AG10803 (cell line): ENCODE measurements around the gene PPP2R3A.

Experiments
- DNase-seq: peaks from one replicate; pipeline ENCODE4 v3.0.0; 2010; ENCODE audit warnings: low read depth
- H3K4me3 ChIP-seq: 2 replicates; pipeline ENCODE4 v1.5.1; 2011; ENCODE audit warnings: mild to moderate bottlenecking, low read length, control low read depth
- TF ChIP-seq, protein P1 (sequence below): conservative IDR thresholded peaks from 2 replicates; pipeline ENCODE4 v1.5.1; 2011; ENCODE audit warnings: mild to moderate bottlenecking, low read length, control low read depth, inconsistent platforms

Gene PPP2R3A

GRCh38 chr3:135950941-135951340 lies 14.6 kb upstream of the PPP2R3A start:
- no peak overlapping the region for H3K4me3 ChIP-seq
- DNase-seq: no peak
- TF ChIP-seq, protein P1, sequence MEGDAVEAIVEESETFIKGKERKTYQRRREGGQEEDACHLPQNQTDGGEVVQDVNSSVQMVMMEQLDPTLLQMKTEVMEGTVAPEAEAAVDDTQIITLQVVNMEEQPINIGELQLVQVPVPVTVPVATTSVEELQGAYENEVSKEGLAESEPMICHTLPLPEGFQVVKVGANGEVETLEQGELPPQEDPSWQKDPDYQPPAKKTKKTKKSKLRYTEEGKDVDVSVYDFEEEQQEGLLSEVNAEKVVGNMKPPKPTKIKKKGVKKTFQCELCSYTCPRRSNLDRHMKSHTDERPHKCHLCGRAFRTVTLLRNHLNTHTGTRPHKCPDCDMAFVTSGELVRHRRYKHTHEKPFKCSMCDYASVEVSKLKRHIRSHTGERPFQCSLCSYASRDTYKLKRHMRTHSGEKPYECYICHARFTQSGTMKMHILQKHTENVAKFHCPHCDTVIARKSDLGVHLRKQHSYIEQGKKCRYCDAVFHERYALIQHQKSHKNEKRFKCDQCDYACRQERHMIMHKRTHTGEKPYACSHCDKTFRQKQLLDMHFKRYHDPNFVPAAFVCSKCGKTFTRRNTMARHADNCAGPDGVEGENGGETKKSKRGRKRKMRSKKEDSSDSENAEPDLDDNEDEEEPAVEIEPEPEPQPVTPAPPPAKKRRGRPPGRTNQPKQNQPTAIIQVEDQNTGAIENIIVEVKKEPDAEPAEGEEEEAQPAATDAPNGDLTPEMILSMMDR: no peak

GRCh38 chr3:135964160-135964955 lies 1.2 kb upstream of the PPP2R3A start:
- TF ChIP-seq, protein P1: no peak
- H3K4me3 ChIP-seq: no peak overlapping the region

DNA sequence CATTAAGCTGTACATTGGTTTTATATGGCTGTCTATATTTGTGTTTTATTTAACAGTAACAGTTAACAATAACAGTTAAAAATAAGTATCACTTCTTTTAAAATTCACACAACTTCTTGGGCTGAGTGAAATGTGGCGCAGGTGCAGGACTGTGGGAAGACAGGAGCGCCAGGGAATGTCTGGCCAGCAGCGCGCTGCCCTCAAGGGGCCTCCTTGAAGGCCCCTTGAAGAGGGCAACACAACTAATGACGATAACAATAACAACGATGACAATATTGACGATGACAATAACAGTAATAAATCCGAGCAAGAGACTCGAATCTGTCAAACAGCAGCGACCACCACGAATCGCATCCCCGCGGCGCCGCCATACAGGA lies 411 bp upstream of the PPP2R3A start:
- TF ChIP-seq, protein P1: no peak; the same call in 1 of the 2 replicates
- peak overlapping the region; percentile 58 for H3K4me3 ChIP-seq
- no peak for DNase-seq

More at GRCh38 chr3:135964160-135964955, 1.2 kb upstream of the PPP2R3A start:
- DNase-seq: no peak

- H3K4me3 ChIP-seq: peak overlapping the region; percentile 80
- TF ChIP-seq, protein P1: no peak
- DNase-seq: no peak
Observed at GRCh38 chr3:135966271-135966961, 888 bp downstream of the PPP2R3A start.

DNA sequence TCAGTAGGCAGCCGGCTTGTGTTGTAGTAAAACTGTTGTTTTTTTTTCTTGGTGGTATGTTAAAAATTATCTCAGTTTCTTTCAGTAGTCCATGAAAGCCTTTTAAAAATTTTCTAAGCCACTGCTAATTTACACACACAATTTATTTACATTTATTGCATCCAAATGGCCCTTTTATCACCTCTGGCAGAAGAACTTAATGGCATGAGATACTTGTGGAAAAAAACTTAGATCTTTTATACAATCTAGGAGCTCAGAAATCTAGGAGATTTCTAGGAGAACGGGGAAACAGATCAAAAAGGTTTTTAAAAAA lies 1.4 kb downstream of the PPP2R3A start:
- H3K4me3 ChIP-seq: peak overlapping the region; percentile 80
- TF ChIP-seq, protein P1: no peak
- no peak for DNase-seq

DNA sequence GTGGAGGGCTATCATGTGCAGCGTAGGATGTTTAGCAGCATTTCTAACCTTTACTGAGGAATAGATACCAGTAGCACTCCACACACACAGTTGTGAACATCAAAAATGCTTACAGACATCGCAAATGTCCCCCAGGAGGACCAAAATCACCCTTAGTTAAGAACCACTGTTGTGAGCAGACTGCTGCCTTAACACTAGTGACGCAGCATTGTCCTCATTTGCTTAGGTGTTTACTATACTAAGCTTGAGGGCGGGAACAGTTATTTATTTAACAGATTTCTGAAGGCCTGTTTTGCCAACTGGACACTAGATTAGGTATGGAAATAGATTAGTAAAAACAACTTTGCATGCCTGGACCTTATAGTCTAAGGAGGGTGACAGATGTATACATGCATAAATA lies 2.3 kb downstream of the PPP2R3A start:
- TF ChIP-seq, protein P1: no peak
- DNase-seq: no peak
- no peak overlapping the region; the same call in 1 of the 2 replicates for H3K4me3 ChIP-seq
